Osteoblast (primary cell): Measurements from ENCODE around the gene CALML5. TPM values are rescaled to one million over a fixed set of nuclear protein-coding genes. Genes with fewer than 3 reads are reported as not detected.

Source experiments
- DNase-seq: peaks from one replicate; pipeline ENCODE4 v3.0.0; 2011; ENCODE audit warnings: low spot score, mixed read lengths; ENCODE audit not compliant: insufficient read length; ENCODE audit errors: missing footprints
- H2AFZ ChIP-seq: 2 replicates; pipeline ENCODE4 v1.6.0; 2011; ENCODE audit warnings: mild to moderate bottlenecking, low read length
- H3K27ac ChIP-seq: 2 replicates; pipeline ENCODE4 v1.5.1; 2011; ENCODE audit warnings: mild to moderate bottlenecking, low read depth, low read length, moderate library complexity
- H3K27me3 ChIP-seq: 2 replicates; pipeline ENCODE4 v1.6.0; 2012; ENCODE audit warnings: mild to moderate bottlenecking, control low read depth, inconsistent platforms, low read length, moderate library complexity; ENCODE audit not compliant: insufficient read depth
- H3K36me3 ChIP-seq: 2 replicates; pipeline ENCODE4 v1.5.1; 2011; ENCODE audit warnings: mild to moderate bottlenecking, low read length, control low read depth, moderate library complexity; ENCODE audit not compliant: insufficient read depth
- H3K4me1 ChIP-seq: 2 replicates; pipeline ENCODE4 v1.5.1; 2011; ENCODE audit warnings: mild to moderate bottlenecking, low read length, control low read depth, moderate library complexity; ENCODE audit not compliant: insufficient read depth
- H3K4me2 ChIP-seq: 2 replicates; pipeline ENCODE4 v1.6.0; 2011; ENCODE audit warnings: mild to moderate bottlenecking, low read length; ENCODE audit not compliant: insufficient read depth
- H3K4me3 ChIP-seq: fragments of 200-600 bp; sonication (generic); 3 replicates; pipeline ENCODE4 v1.5.1; 2012; ENCODE audit warnings: mild to moderate bottlenecking, low read length, inconsistent platforms; ENCODE audit not compliant: insufficient read depth
- H3K79me2 ChIP-seq: 2 replicates; pipeline ENCODE4 v1.6.0; 2012; ENCODE audit warnings: mild to moderate bottlenecking, low read length, control low read depth, inconsistent platforms; ENCODE audit not compliant: insufficient read depth
- H3K9me3 ChIP-seq: 2 replicates; pipeline ENCODE4 v1.5.1; 2011; ENCODE audit warnings: low read depth, low read length, control low read depth
- H4K20me1 ChIP-seq: 2 replicates; pipeline ENCODE4 v1.6.0; 2012; ENCODE audit warnings: mild to moderate bottlenecking, low read length, control low read depth; ENCODE audit not compliant: insufficient read depth
- CTCF ChIP-seq: IDR thresholded peaks from 2 replicates; pipeline ENCODE4 v1.5.1; 2011; ENCODE audit warnings: mild to moderate bottlenecking, low read depth, low read length, moderate library complexity; ENCODE audit errors: extremely low read depth
- total RNA-seq: library from RNA; depleted of rRNA; stranded (reverse); fragments of >200 nt; gene quantifications from 2 replicates; pipeline ENCODE4 v1.2.3, GENCODE V29; 2012

Gene CALML5
- total RNA-seq, 1 donor = not detected

GRCh38 chr10:5492322-5492855, 7.0 kb downstream of the CALML5 start:
- no peak for TF ChIP-seq CTCF
- no peak overlapping the region for H3K4me3 ChIP-seq

DNA sequence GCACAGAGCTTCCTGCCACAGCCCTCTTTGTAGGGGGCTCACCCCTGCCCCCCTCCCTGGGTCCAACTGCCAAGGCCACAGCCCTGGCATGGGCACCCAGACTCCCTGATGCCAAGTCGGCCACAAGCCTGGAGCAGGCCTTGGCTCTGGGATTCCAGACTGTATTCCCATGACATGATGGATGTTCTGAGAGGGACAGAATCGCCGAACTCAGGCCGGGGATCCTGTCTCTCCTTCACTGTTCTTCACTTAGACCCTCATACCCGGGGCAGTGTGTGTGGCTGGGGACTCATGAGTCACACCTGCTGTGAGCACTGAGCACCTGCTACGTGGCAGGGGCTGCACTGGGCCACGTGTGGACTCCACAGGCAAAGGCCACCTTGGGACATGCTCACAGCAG, 7.9 kb downstream of the CALML5 start:
- Histone ChIP-seq H4K20me1 (no peaks in the 10 kb centered on the region), H3K27ac (no peak overlapping the region), H3K4me2 (no peak overlapping the region), H3K79me2 (no peaks in the 10 kb centered on the region), H3K9me3 (no peaks in the 10 kb centered on the region), H3K36me3 (no peaks in the 10 kb centered on the region), H2AFZ (no peak overlapping the region), H3K27me3 (no peaks in the 10 kb centered on the region), H3K4me1 (no peaks in the 10 kb centered on the region), H3K4me3 (no peak overlapping the region)
- no peak for TF ChIP-seq CTCF
- DNase-seq = no peak

More at GRCh38 chr10:5492322-5492855, 7.0 kb downstream of the CALML5 start:
- DNase-seq = peak; percentile 35
- no peak overlapping the region for H3K27ac ChIP-seq
- H3K27me3 ChIP-seq = no peaks in the 10 kb centered on the region
- H3K79me2 ChIP-seq = no peaks in the 10 kb centered on the region
- no peaks in the 10 kb centered on the region for H3K9me3 ChIP-seq
- no peaks in the 10 kb centered on the region for H3K4me1 ChIP-seq
- no peak overlapping the region for H3K4me2 ChIP-seq
- no peak overlapping the region for H2AFZ ChIP-seq
- H3K36me3 ChIP-seq = no peaks in the 10 kb centered on the region
- no peaks in the 10 kb centered on the region for H4K20me1 ChIP-seq

DNA sequence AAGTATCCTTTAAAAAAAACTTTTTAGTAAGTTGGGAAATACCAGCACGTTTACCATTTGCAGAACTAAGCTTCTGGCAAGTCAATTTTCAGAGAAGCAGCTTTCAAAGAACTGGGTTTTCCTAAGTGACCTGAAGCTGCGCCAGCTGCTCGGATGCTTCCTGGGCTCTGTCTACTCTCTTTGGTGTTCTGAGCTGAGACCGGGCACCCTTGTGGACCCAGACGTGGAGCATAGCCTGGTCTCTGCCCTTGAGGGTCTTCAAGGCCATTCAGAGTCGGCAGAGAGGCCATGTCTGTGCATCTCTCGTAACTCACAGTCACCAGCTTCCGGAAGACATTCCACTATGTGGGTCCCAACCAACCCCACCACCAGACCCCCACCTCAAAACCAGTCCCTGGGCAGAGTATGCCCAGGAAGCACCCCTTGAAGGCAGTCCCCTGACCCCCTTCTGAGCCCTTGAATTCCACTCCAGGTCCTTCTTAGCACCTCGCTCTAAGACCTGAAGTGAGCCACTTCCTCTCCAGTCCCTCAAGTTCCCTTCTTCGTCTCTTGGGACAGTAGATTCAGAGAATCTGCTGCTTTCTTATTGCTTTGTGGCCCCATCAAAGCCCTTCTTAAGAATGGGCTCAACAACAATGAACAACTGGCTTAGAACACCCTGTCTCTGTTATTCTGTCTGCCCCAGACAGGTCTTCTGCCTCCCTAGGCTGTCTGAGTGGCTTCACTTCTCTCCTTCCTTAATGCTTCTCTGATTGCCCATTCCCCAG, 8.5 kb downstream of the CALML5 start:
- Histone ChIP-seq H2AFZ (no peak overlapping the region), H3K79me2 (no peaks in the 10 kb centered on the region), H3K4me2 (no peak overlapping the region), H3K36me3 (no peaks in the 10 kb centered on the region), H3K4me1 (no peaks in the 10 kb centered on the region), H3K27me3 (no peaks in the 10 kb centered on the region), H3K4me3 (no peak overlapping the region), H4K20me1 (no peaks in the 10 kb centered on the region), H3K9me3 (no peaks in the 10 kb centered on the region), H3K27ac (no peak overlapping the region)
- TF ChIP-seq CTCF = no peak
- DNase-seq = peak; percentile 46

- no peaks in the 10 kb centered on the region for H3K9me3 ChIP-seq
These were observed 9.3 kb downstream of the CALML5 start for GRCh38 chr10:5490032-5490431.

More at GRCh38 chr10:5490032-5490431, 9.3 kb downstream of the CALML5 start:
- H4K20me1 ChIP-seq = no peaks in the 10 kb centered on the region
- H2AFZ ChIP-seq = no peak overlapping the region
- H3K4me1 ChIP-seq = no peaks in the 10 kb centered on the region
- no peaks in the 10 kb centered on the region for H3K36me3 ChIP-seq
- no peaks in the 10 kb centered on the region for H3K79me2 ChIP-seq
- DNase-seq = peak; percentile 34
- TF ChIP-seq CTCF = no peak
- H3K4me2 ChIP-seq = no peak overlapping the region
- H3K27me3 ChIP-seq = no peaks in the 10 kb centered on the region
- H3K27ac ChIP-seq = no peak overlapping the region
- H3K4me3 ChIP-seq = no peak overlapping the region
